ENCODE data around the gene MOB3A. TPM values are rescaled to one million over a fixed set of nuclear protein-coding genes. Genes with fewer than 3 reads are reported as not detected.

Gene MOB3A
- total RNA-seq (10 to 100 TPM; 20.9 to 27.0 (median 21.8) TPM), polyA plus RNA-seq (9.5 TPM)
- long read RNA-seq, donor 1, transcript MOB3A-201 (5 exons, 3,391 nt): major isoform, 13 of 31 reads
- long read RNA-seq, donor 1, partial matches to known transcripts: 1 of 31 reads
- long read RNA-seq, donor 1, other reads (novel, unspliced or antisense): 13 of 31 reads
- long read RNA-seq, donor 2, transcript MOB3A-201 (5 exons, 3,391 nt): major isoform, 13 of 18 reads
- long read RNA-seq, donor 2, partial matches to known transcripts: 1 of 18 reads
- long read RNA-seq, donor 2, other reads (novel, unspliced or antisense): 4 of 18 reads
- long read RNA-seq, donor 3, transcript MOB3A-201 (5 exons, 3,391 nt): major isoform, 20 of 40 reads
- long read RNA-seq, donor 3, partial matches to known transcripts: 2 of 40 reads
- long read RNA-seq, donor 3, other reads (novel, unspliced or antisense): 14 of 40 reads
- long read RNA-seq, donor 4, transcript MOB3A-201 (5 exons, 3,391 nt): major isoform, 8 of 12 reads
- long read RNA-seq, donor 4, partial matches to known transcripts: 1 of 12 reads
- long read RNA-seq, donor 4, other reads (novel, unspliced or antisense): 2 of 12 reads

DNA sequence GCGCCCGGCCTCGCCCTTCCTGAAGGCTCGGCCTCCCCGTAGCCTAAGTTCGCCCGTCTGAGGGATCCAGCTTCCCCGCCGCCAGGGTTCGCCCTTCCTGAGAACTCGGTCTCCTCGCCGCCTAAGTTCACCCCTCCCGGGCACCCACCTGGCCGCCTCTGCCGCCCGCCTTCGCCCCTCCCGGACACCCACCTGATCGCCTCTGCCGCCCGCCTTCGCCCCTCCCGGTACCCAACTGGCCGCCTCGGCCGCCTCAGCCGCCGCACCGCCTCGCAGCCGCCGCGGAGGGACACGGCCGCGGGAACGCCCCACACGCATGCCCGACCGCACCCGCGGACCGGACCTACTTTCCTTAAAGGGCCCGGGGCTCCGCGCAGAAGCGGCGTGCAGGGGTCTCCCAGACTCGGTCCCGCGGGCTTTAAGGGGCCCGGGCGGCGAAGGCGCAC is at the start of gene MOB3A:
Gene MOB3A (minus strand): TSS at position 293 of the 446 bp plus-strand sequence. CDS start 17,766 bp downstream, outside the sequence.
- intact Hi-C loops (cut with DNase I): no loop called here
- no peaks in the 10 kb centered on the region for H3K9me3 ChIP-seq (ENCODE audit: control insufficient read depth, low read length)
- peak within 1 kb of the TSS; percentile 68 for H3K4me3 ChIP-seq (ENCODE audit: low read length)
- peaks cover 3% of the 10 kb centered on the region for H3K4me1 ChIP-seq (ENCODE audit: control insufficient read depth, insufficient read depth, low read length)
- H3K27ac ChIP-seq (ENCODE audit: low read length): peak within 1 kb of the TSS; percentile 79
- ATAC-seq (peak; percentile 74 to 75), DNase-seq (peak; percentile 92 to 97 (median 97))
- no peaks in the 10 kb centered on the region for H3K27me3 ChIP-seq (ENCODE audit: control insufficient read depth, insufficient read depth)
- WGBS: under 1% methylated on average over 56 of the region's 56 CpGs

DNA sequence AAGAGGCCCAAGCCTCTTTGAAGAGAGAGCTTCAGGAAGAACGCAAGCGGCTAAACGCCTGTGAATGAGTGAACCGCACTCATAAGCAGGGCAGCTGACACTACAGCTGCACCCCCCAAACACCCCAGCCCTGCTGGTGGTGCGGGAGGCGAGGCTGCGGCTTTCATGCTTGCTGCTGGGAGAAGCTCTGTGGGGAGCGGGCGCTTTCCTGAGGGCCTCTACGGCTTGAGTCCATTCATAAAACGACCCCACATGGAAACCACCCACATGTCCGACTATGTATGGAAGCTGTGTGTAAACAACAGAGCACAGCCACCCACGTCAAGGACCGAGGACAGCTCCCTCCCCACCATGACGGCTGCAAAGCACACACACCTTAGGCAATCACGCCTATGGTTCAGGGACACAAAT is 49.7 kb upstream of the MOB3A start:
- DNase-seq: no peak
- Histone ChIP-seq H3K27ac (ENCODE audit: low read length) (no peak overlapping the region), H3K27me3 (ENCODE audit: control insufficient read depth, insufficient read depth) (no peaks in the 10 kb centered on the region), H3K4me1 (ENCODE audit: control insufficient read depth, insufficient read depth, low read length) (peaks cover 6% of the 10 kb centered on the region), H3K4me3 (ENCODE audit: low read length) (no peak overlapping the region), H3K9me3 (ENCODE audit: control insufficient read depth, low read length) (no peaks in the 10 kb centered on the region)
- no peak for ATAC-seq
- intact Hi-C loops (cut with DNase I): no loop called here
- 67% methylated on average over 16 of the region's 16 CpGs for WGBS

DNA sequence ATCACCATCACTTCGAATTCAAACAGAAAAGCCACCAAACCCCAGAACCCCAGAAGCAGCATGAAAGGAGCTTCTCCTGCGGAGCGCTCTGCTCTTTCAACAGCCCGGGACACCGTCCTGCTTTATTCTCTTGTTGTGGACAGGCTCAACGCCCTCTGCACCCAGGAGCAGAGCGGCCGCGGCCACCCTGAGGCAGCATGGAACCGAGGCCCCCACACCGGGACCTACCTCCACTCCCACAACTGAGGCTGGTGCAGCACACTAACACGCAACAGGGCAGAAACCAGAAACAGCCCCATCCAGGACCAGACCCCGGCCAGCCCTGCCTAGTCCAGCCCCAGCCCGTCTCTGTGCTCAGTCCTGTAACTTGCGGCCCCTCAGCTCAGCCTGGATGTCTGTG is 48.1 kb upstream of the MOB3A start:
- Histone ChIP-seq H3K27me3 (ENCODE audit: control insufficient read depth, insufficient read depth) (no peaks in the 10 kb centered on the region), H3K27ac (ENCODE audit: low read length) (no peak overlapping the region), H3K9me3 (ENCODE audit: control insufficient read depth, low read length) (no peaks in the 10 kb centered on the region), H3K4me1 (ENCODE audit: control insufficient read depth, insufficient read depth, low read length) (peaks cover 3% of the 10 kb centered on the region), H3K4me3 (ENCODE audit: low read length) (no peak overlapping the region)
- WGBS: 91% methylated on average over 15 of the region's 15 CpGs
- no peak for DNase-seq
- ATAC-seq: peak in 1 of 2 donors; percentile 6
- intact Hi-C loops (cut with DNase I): no loop called here

DNA sequence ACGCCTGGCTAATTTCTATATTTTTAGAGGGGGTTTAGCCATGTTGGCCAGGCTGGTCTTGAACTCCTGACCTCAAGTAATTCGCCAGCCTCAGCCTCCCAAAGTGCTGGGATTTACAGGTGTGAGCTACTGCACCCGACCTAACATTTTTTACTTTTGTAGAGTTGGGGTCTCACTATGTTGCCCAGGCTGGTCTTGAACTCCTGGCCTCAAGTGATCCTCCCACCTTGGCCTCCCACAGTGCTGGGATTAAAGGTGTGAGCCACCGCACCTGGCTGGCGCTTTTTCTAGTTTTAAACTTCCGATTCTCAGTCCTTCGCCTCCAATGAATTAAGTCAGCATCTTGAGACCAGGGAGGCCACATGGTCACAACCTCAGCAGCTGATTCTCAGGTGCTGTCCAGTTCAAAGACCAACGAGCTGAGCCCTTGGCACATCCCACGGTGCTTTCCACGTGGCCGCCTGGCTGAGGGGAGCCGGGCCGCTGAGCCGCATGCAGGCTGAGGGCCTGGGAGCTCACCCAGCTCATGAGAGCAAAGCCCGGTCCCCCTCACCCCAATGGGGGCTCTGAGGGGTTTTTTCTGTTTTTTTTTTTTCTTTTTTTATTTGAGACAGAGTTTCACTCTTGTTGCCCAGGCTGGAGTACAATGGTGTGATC is 46.2 kb upstream of the MOB3A start:
- WGBS: 93% methylated on average over 15 of the region's 15 CpGs
- DNase-seq (no peak), ATAC-seq (no peak)
- no peak overlapping the region for H3K27ac ChIP-seq (ENCODE audit: low read length)
- H3K9me3 ChIP-seq (ENCODE audit: control insufficient read depth, low read length): no peaks in the 10 kb centered on the region
- H3K4me3 ChIP-seq (ENCODE audit: low read length): no peak overlapping the region
- H3K27me3 ChIP-seq (ENCODE audit: control insufficient read depth, insufficient read depth): no peaks in the 10 kb centered on the region
- H3K4me1 ChIP-seq (ENCODE audit: control insufficient read depth, insufficient read depth, low read length): peaks cover 3% of the 10 kb centered on the region
- intact Hi-C loops (cut with DNase I): no loop called here

DNA sequence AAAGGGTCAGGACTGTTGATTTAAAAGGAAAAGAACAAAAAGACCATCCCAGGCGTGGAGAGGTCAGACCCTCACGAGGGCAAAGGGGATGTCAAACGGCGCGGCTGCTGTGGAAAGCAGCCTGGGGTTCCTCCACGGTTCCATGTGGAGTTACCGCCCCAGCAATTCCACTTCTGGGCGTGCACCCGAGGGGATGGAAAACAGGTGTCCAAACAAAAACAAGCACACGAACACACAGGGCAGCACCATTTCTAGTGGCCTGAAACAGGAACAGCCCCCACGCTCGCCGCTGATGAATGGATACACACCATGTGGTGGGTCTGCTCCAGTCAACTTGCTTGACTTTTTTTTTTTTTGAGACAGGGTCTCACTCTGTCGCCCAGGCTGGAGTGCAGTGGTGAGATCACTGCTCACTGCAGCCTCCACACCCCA is 44.0 kb upstream of the MOB3A start:
- 86% methylated on average over 14 of the region's 14 CpGs for WGBS
- Histone ChIP-seq H3K4me1 (ENCODE audit: control insufficient read depth, insufficient read depth, low read length) (no peaks in the 10 kb centered on the region), H3K27ac (ENCODE audit: low read length) (no peak overlapping the region), H3K27me3 (ENCODE audit: control insufficient read depth, insufficient read depth) (no peaks in the 10 kb centered on the region), H3K4me3 (ENCODE audit: low read length) (no peak overlapping the region), H3K9me3 (ENCODE audit: control insufficient read depth, low read length) (no peaks in the 10 kb centered on the region)
- intact Hi-C loops (cut with DNase I): no loop called here
- no peak for DNase-seq
- ATAC-seq: no peak

DNA sequence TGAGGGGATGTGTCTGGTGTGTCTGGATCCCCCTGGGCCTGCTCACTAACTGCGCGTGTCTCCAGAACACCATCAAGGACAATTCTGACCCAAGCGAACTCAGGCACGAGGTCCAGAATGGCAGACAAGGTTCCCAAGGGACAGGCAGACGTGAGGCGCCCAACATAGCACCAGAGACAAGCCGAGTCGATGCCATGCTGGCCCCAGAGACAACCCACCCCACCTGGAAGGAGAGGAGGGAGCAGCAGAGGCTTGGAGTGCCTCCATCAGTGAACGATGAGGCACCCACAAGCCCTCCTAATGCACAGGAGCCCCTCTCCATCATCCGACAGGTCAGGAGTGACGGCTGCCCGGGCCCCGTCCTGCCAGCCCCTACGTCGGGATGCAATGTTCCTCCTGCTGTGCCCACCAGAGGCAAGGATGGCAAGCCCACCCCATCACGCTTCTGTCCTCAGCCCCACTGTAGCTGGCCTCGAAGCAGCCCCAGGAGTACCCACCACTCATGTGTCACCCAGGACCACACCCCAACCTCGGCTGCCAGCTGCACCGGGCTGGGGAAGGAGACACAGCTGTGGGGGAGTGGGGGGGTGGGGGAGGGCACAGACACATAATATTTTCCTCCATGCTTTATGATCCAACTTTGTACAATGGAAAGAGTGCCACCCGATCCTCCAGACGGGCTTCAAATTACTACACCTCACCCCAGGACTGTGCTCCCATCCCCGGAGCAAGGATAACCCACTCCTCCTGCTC is 43.4 kb upstream of the MOB3A start:
- Histone ChIP-seq H3K27me3 (ENCODE audit: control insufficient read depth, insufficient read depth) (no peaks in the 10 kb centered on the region), H3K27ac (ENCODE audit: low read length) (no peak overlapping the region), H3K4me1 (ENCODE audit: control insufficient read depth, insufficient read depth, low read length) (no peaks in the 10 kb centered on the region), H3K9me3 (ENCODE audit: control insufficient read depth, low read length) (no peaks in the 10 kb centered on the region), H3K4me3 (ENCODE audit: low read length) (no peak overlapping the region)
- DNase-seq (no peak), ATAC-seq (no peak)
- intact Hi-C loops (cut with DNase I): no loop called here
- 83% methylated on average over 22 of the region's 22 CpGs for WGBS

DNA sequence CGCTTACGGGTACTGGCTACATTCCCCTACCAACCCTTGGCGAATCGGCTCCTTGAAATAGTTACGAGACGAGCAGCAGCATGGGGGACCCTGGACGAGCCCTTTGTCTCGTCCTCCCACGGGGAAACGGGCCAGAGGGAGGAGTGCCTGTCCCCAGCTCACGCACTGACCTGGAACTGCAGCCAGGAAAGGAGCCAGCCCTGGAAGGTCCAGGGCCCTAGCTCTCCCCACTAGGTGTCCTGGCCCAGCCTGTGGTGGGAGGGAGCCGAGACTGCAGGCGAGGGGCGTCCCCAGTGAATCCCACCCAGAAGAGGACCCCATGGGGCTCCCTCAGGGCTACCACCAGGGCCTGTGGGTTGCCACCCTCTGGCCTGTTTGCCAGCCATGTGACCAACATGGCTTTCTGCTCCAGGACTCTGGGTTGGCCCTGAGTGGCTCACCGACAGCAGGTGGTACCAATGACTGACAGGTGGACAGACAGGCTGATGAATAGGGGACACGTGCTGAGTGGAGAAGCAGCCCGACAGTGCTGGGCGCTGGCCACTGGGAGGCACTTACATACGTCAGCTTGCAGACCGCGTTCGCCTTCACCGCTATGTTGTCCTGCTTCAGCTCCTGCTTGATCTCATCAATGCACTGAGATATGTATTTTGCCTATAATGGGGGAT is 42.1 kb upstream of the MOB3A start:
- Histone ChIP-seq H3K4me1 (ENCODE audit: control insufficient read depth, insufficient read depth, low read length) (no peaks in the 10 kb centered on the region), H3K9me3 (ENCODE audit: control insufficient read depth, low read length) (no peaks in the 10 kb centered on the region), H3K27me3 (ENCODE audit: control insufficient read depth, insufficient read depth) (no peaks in the 10 kb centered on the region), H3K4me3 (ENCODE audit: low read length) (no peak overlapping the region), H3K27ac (ENCODE audit: low read length) (no peak overlapping the region)
- ATAC-seq: peak; percentile 41 to 56
- intact Hi-C loops (cut with DNase I): no loop called here
- DNase-seq: no peak
- WGBS: 85% methylated on average over 23 of the region's 23 CpGs

DNA sequence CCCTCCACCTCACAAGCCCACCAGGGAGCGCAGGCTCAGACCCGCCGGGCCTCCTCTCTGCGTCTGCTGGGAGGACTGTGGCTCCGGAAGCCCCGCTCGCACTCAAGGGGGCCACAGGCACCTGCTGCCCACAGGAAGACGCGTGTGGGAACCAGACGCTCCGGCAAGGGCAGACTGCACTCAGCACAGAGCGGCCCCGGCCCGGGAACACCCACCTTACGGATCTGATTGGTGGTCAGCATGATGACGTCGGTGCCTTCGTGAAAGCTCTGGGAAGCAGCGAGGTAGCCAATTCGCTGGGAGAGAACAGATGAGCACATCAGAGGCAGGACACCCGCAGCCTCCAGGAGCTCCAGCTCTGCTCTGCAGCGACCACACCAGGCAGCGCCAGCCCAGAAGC is 40.7 kb upstream of the MOB3A start:
- H3K27me3 ChIP-seq (ENCODE audit: control insufficient read depth, insufficient read depth): no peaks in the 10 kb centered on the region
- 93% methylated on average over 23 of the region's 23 CpGs for WGBS
- ATAC-seq: no peak
- H3K4me3 ChIP-seq (ENCODE audit: low read length): no peak overlapping the region
- intact Hi-C loops (cut with DNase I): no loop called here
- no peak overlapping the region for H3K27ac ChIP-seq (ENCODE audit: low read length)
- no peaks in the 10 kb centered on the region for H3K9me3 ChIP-seq (ENCODE audit: control insufficient read depth, low read length)
- no peaks in the 10 kb centered on the region for H3K4me1 ChIP-seq (ENCODE audit: control insufficient read depth, insufficient read depth, low read length)
- peak in 1 of 3 donors; percentile 44 for DNase-seq

DNA sequence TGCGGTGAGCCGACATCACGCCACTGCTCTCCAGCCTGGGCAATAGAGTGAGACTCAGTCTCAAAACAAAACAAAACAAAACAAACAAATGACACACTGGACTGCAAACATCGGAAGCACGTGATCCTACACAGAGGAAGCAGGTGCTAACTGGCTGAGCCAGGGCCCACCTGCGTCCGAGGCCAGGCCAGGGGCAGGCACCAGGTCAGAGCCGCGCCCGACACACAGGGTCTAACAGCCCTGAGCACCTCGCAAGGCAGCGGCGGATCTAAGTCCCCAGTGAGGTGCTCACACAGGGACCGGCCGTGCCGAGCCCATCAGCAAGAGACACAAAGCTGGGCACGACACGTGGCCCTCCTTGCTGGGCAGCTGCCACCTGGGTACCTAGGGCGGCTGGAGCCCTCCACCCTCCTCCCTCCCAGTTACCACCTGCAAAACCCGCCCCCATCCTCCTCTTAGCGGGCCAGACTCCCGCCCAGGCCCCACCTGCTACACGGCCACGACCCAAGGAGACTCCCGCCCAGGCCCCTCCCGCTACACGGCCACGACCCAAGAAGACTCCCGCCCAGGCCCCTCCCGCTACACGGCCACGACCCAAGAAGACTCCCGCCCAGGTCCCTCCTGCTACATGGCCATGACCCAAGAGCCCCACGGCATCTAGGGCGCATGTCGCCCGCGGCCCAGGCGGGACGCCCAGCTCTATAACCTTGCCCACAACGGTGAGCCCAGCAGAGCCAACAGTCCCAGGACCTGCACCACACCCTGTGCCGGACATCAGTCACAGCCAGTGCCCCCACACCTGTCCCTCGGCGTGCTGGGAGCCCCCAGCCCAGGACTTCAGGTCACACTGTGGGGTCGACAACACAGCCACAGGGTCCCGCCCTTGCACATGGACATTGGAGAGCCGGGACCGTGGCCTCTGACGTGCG is 39.6 kb upstream of the MOB3A start:
- Histone ChIP-seq H3K27ac (ENCODE audit: low read length) (no peak overlapping the region), H3K4me1 (ENCODE audit: control insufficient read depth, insufficient read depth, low read length) (no peaks in the 10 kb centered on the region), H3K4me3 (ENCODE audit: low read length) (no peak overlapping the region), H3K27me3 (ENCODE audit: control insufficient read depth, insufficient read depth) (no peaks in the 10 kb centered on the region), H3K9me3 (ENCODE audit: control insufficient read depth, low read length) (no peaks in the 10 kb centered on the region)
- WGBS: 94% methylated on average over 50 of the region's 50 CpGs
- DNase-seq (peak in 2 of 3 donors; percentile 50 to 59), ATAC-seq (no peak)
- intact Hi-C loops (cut with DNase I): no loop called here

Data from right cardiac atrium (tissue), 5 donors.